HepG2 (cell line): ENCODE data around the gene FBLN5. TPM values are rescaled to one million over a fixed set of nuclear protein-coding genes. Genes with fewer than 3 reads are reported as not detected.

Source experiments
- LCORL ChIP-seq, 2 experiments: fragments of 450-650 bp in 1 of 2; sonication (generic) in 1 of 2; formaldehyde crosslinking in 1 of 2; IDR thresholded peaks; 2 replicates each; pipeline versions ENCODE4 v1.5.0 to v1.6.1; 2017 to 2020; ENCODE audit warnings: antibody characterized with exemption in 1 of 2, missing genetic modification reagents in 1 of 2
- ZNF121 ChIP-seq: sonication (generic); formaldehyde crosslinking; IDR thresholded peaks from 2 replicates; pipeline ENCODE4 v1.5.0; 2020; ENCODE audit warnings: mild to moderate bottlenecking, missing genetic modification reagents
- ZNF160 ChIP-seq: sonication (generic); formaldehyde crosslinking; IDR thresholded peaks from 2 replicates; pipeline ENCODE4 v1.8.0; 2022; ENCODE audit warnings: mild to moderate bottlenecking, inconsistent platforms, missing genetic modification reagents
- ZNF232 ChIP-seq: sonication (generic); formaldehyde crosslinking; IDR thresholded peaks from 2 replicates; pipeline ENCODE4 v1.4.0; 2020; ENCODE audit warnings: missing genetic modification reagents, borderline replicate concordance
- ZNF362 ChIP-seq: sonication (generic); formaldehyde crosslinking; IDR thresholded peaks from 2 replicates; pipeline ENCODE4 v1.4.0; 2020; ENCODE audit warnings: missing genetic modification reagents, mild to moderate bottlenecking, borderline replicate concordance
- ZNF367 ChIP-seq: sonication (generic); formaldehyde crosslinking; IDR thresholded peaks from 2 replicates; pipeline ENCODE4 v1.4.0; 2020; ENCODE audit warnings: missing genetic modification reagents, borderline replicate concordance
- ZNF558 ChIP-seq: sonication (generic); formaldehyde crosslinking; IDR thresholded peaks from 2 replicates; pipeline ENCODE4 v1.9.0; 2022; ENCODE audit warnings: mild to moderate bottlenecking, missing genetic modification reagents, borderline replicate concordance
- polyA plus RNA-seq, 8 experiments: library from polyadenylated mRNA; depleted of rRNA in 3 of 8; stranded (reverse) in 7 of 8; unstranded in 1 of 8; fragments of >200 nt; fragmentation: Illumina TruSeq in 4 of 8; extraction: Trizol in 4 of 8; gene quantifications; 2 replicates each; pipeline versions ENCODE4 v1.2.1 to v1.2.3, GENCODE V29; 2011 to 2016; ENCODE audit warnings: low read depth in 4 of 8, missing spikeins in 1 of 8, mixed read lengths in 1 of 8; ENCODE audit not compliant: insufficient read depth in 1 of 8
- total RNA-seq, 5 experiments: library from RNA; depleted of rRNA; stranded (reverse); fragments of >200 nt; fragmentation: Illumina TruSeq; extraction: Trizol; gene quantifications; 2 replicates each; pipeline ENCODE4 v1.2.3, GENCODE V29; 2016; ENCODE audit warnings: low read depth in 1 of 5
- TF ChIP-seq, protein P1 (sequence below), 2 experiments: fragments of 450-650 bp in 1 of 2; sonication (generic) in 1 of 2; formaldehyde crosslinking in 1 of 2; IDR thresholded peaks; 2 replicates each; pipeline versions ENCODE4 v1.6.1 to v1.8.0; 2016 to 2022; ENCODE audit warnings: antibody characterized with exemption in 1 of 2, mild to moderate bottlenecking in 1 of 2, missing genetic modification reagents in 1 of 2
- TF ChIP-seq, protein P2 (sequence below): sonication (generic); formaldehyde crosslinking; IDR thresholded peaks from 2 replicates; pipeline ENCODE4 v1.5.0; 2020; ENCODE audit warnings: mild to moderate bottlenecking, missing genetic modification reagents, borderline replicate concordance
- TF ChIP-seq, protein P3 (sequence below): sonication (generic); formaldehyde crosslinking; IDR thresholded peaks from 2 replicates; pipeline ENCODE4 v1.8.1; 2022; ENCODE audit warnings: low read depth, mild to moderate bottlenecking, missing genetic modification reagents

FBLN5 gene
- total and polyA plus RNA-seq, 2 of the 13 experiments (the other 11 are each of a cell fraction or from before 2014, with no cell fraction given), result 0.38 to 0.77 TPM

DNA sequence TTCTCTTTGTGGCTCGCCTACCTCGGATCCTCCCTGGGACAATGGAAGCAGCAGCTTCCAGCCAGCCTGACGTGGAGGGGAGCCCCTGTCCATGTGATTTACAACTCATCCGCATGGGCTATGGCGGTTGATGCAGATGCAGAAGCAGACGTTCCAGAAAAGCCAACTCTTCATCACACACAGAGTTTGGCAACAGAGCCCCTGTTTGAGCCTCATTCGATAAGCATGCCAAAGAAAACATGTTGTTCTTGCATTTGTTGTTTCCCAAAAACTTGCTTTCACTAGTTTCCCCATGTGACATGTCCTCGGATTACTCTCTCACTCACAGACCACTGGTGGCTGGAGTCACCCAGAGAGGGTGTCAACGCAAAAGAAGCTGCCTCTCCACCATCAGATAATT lies 63.7 kb downstream of the FBLN5 start (continued):
- TF ChIP-seq, protein P1, sequence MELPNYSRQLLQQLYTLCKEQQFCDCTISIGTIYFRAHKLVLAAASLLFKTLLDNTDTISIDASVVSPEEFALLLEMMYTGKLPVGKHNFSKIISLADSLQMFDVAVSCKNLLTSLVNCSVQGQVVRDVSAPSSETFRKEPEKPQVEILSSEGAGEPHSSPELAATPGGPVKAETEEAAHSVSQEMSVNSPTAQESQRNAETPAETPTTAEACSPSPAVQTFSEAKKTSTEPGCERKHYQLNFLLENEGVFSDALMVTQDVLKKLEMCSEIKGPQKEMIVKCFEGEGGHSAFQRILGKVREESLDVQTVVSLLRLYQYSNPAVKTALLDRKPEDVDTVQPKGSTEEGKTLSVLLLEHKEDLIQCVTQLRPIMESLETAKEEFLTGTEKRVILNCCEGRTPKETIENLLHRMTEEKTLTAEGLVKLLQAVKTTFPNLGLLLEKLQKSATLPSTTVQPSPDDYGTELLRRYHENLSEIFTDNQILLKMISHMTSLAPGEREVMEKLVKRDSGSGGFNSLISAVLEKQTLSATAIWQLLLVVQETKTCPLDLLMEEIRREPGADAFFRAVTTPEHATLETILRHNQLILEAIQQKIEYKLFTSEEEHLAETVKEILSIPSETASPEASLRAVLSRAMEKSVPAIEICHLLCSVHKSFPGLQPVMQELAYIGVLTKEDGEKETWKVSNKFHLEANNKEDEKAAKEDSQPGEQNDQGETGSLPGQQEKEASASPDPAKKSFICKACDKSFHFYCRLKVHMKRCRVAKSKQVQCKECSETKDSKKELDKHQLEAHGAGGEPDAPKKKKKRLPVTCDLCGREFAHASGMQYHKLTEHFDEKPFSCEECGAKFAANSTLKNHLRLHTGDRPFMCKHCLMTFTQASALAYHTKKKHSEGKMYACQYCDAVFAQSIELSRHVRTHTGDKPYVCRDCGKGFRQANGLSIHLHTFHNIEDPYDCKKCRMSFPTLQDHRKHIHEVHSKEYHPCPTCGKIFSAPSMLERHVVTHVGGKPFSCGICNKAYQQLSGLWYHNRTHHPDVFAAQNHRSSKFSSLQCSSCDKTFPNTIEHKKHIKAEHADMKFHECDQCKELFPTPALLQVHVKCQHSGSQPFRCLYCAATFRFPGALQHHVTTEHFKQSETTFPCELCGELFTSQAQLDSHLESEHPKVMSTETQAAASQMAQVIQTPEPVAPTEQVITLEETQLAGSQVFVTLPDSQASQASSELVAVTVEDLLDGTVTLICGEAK (IDR thresholded peaks at IDR 0.05), result no peak
- TF ChIP-seq, protein P1 (CRISPR knock-in tag; IDR thresholded peaks at IDR 0.05), result no peak
- no peak for TF ChIP-seq ZNF160 (CRISPR knock-in tag)
- TF ChIP-seq, protein P2, sequence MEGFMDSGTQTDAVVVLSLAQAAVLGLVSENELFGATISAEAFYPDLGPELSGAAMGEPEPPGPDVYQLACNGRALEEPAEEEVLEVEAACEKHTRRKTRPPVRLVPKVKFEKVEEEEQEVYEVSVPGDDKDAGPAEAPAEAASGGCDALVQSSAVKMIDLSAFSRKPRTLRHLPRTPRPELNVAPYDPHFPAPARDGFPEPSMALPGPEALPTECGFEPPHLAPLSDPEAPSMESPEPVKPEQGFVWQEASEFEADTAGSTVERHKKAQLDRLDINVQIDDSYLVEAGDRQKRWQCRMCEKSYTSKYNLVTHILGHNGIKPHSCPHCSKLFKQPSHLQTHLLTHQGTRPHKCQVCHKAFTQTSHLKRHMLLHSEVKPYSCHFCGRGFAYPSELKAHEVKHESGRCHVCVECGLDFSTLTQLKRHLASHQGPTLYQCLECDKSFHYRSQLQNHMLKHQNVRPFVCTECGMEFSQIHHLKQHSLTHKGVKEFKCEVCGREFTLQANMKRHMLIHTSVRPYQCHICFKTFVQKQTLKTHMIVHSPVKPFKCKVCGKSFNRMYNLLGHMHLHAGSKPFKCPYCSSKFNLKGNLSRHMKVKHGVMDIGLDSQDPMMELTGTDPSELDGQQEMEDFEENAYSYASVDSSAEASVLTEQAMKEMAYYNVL, result no peak
- no peak for TF ChIP-seq ZNF121
- TF ChIP-seq, protein P3, sequence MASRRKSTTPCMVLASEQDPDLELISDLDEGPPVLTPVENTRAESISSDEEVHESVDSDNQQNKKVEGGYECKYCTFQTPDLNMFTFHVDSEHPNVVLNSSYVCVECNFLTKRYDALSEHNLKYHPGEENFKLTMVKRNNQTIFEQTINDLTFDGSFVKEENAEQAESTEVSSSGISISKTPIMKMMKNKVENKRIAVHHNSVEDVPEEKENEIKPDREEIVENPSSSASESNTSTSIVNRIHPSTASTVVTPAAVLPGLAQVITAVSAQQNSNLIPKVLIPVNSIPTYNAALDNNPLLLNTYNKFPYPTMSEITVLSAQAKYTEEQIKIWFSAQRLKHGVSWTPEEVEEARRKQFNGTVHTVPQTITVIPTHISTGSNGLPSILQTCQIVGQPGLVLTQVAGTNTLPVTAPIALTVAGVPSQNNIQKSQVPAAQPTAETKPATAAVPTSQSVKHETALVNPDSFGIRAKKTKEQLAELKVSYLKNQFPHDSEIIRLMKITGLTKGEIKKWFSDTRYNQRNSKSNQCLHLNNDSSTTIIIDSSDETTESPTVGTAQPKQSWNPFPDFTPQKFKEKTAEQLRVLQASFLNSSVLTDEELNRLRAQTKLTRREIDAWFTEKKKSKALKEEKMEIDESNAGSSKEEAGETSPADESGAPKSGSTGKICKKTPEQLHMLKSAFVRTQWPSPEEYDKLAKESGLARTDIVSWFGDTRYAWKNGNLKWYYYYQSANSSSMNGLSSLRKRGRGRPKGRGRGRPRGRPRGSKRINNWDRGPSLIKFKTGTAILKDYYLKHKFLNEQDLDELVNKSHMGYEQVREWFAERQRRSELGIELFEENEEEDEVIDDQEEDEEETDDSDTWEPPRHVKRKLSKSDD, result no peak
- no peak for TF ChIP-seq ZNF362 (CRISPR knock-in tag)
- no peak for TF ChIP-seq ZNF232
- no peak for TF ChIP-seq LCORL (IDR thresholded peaks at IDR 0.05)
- TF ChIP-seq LCORL (CRISPR knock-in tag; IDR thresholded peaks at IDR 0.05), result no peak
- no peak for TF ChIP-seq ZNF558 (CRISPR knock-in tag)
- TF ChIP-seq ZNF367, result no peak
